ENCODE results near the gene C3orf20.

DNA sequence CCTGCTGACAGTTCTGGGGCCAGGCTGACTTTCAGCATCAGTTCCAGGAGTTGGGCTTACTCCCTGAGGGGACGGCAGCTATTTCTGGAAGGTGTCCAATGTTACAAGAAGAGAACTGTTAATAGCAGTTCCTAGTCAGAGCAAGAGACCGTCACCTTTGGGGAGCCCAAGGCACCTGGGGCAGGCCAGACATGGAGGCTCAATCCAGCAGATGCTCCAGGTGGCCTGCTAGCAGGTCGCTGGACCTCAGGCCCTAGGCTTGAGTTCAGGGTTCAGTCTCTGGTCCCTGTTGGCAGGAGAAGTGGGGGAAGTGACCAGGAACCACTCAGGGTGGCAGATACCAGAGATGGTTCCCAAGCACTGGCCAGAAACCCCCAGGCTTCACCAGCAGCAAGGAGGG, 25.9 kb downstream of the C3orf20 start:
- no peak for TF ChIP-seq POLR2A (IDR thresholded peaks at IDR 0.05)
- TF ChIP-seq, protein P1, sequence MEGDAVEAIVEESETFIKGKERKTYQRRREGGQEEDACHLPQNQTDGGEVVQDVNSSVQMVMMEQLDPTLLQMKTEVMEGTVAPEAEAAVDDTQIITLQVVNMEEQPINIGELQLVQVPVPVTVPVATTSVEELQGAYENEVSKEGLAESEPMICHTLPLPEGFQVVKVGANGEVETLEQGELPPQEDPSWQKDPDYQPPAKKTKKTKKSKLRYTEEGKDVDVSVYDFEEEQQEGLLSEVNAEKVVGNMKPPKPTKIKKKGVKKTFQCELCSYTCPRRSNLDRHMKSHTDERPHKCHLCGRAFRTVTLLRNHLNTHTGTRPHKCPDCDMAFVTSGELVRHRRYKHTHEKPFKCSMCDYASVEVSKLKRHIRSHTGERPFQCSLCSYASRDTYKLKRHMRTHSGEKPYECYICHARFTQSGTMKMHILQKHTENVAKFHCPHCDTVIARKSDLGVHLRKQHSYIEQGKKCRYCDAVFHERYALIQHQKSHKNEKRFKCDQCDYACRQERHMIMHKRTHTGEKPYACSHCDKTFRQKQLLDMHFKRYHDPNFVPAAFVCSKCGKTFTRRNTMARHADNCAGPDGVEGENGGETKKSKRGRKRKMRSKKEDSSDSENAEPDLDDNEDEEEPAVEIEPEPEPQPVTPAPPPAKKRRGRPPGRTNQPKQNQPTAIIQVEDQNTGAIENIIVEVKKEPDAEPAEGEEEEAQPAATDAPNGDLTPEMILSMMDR (IDR thresholded peaks at IDR 0.05): no peak

All from heart left ventricle (tissue), 13 donors.